ENCODE measurements around the gene LAPTM5.
"Not testable (repeated sequence)": the region's sequence is repeated elsewhere in the genome, so short reads cannot be mapped to it uniquely, and the experiment has no call there.

LAPTM5 gene

GRCh38 chr1:30692201-30692947 lies 65.2 kb downstream of the LAPTM5 start:
- DNase-seq: no peak

- no peak for DNase-seq
These were observed 66.1 kb downstream of the LAPTM5 start for GRCh38 chr1:30691480-30691879.

GRCh38 chr1:30689901-30690645 lies 67.5 kb downstream of the LAPTM5 start:
- no peak for DNase-seq

- no peak for DNase-seq
These were observed 68.4 kb downstream of the LAPTM5 start for GRCh38 chr1:30688920-30689794.

GRCh38 chr1:30688516-30688915 lies 69.1 kb downstream of the LAPTM5 start:
- DNase-seq: not testable (repeated sequence)

- no peak for DNase-seq
These were observed 69.7 kb downstream of the LAPTM5 start for GRCh38 chr1:30687886-30688285.

- no peak for DNase-seq
These were observed 71.2 kb downstream of the LAPTM5 start for GRCh38 chr1:30686236-30686935.

GRCh38 chr1:30685796-30686165 lies 71.8 kb downstream of the LAPTM5 start:
- DNase-seq: no peak

- no peak for DNase-seq
These were observed 72.4 kb downstream of the LAPTM5 start for GRCh38 chr1:30684881-30685795.

GRCh38 chr1:30684259-30684658 lies 73.3 kb downstream of the LAPTM5 start:
- DNase-seq: no peak

GRCh38 chr1:30683699-30684098 lies 73.9 kb downstream of the LAPTM5 start:
- no peak for DNase-seq

All from activated CD4-positive, alpha-beta T cell treated with anti-CD3 and anti-CD28 coated beads, Interleukin-2, Interleukin-6, amounts not matched to agents 100 ng/mL and 50 ng/mL, durations not matched to agents 16 hours and 8 hours (primary cell).